AG09309 (cell line): ENCODE data around the gene GRID2.

Experiments used
- DNase-seq: peaks from one replicate; pipeline ENCODE4 v3.0.0-alpha.2; 2010; ENCODE audit warnings: low read depth
- H3K4me3 ChIP-seq: 2 replicates; pipeline ENCODE4 v1.5.1; 2011; ENCODE audit warnings: mild to moderate bottlenecking, low read depth, low read length, moderate library complexity; ENCODE audit not compliant: control insufficient read depth
- TF ChIP-seq, protein P1 (sequence below): IDR thresholded peaks from 2 replicates; pipeline ENCODE4 v1.5.1; 2011; ENCODE audit warnings: mild to moderate bottlenecking, low read depth, low read length, inconsistent platforms; ENCODE audit not compliant: insufficient read depth, control insufficient read depth; ENCODE audit errors: missing control alignments

GRID2 gene

DNA sequence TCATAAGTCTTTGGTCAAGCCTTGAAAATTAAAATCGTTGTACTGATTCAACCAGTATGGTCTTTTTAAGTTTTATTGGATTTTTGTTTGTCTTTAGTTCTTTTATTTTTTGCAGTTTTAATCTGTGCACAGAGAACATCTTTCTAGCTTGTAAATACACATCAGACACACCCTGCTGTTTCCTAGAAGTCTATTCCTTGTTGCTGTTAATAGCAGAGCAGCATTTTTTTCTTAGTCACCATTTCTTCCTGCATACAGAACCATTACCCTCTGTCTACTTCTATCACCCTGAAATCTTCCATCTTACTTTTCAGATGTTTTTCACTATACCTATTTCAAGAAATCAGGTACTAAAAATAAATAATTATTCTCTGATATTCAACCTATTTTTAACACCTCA is 375.4 kb downstream of the GRID2 start:
- DNase-seq: no peak
- TF ChIP-seq, protein P1, sequence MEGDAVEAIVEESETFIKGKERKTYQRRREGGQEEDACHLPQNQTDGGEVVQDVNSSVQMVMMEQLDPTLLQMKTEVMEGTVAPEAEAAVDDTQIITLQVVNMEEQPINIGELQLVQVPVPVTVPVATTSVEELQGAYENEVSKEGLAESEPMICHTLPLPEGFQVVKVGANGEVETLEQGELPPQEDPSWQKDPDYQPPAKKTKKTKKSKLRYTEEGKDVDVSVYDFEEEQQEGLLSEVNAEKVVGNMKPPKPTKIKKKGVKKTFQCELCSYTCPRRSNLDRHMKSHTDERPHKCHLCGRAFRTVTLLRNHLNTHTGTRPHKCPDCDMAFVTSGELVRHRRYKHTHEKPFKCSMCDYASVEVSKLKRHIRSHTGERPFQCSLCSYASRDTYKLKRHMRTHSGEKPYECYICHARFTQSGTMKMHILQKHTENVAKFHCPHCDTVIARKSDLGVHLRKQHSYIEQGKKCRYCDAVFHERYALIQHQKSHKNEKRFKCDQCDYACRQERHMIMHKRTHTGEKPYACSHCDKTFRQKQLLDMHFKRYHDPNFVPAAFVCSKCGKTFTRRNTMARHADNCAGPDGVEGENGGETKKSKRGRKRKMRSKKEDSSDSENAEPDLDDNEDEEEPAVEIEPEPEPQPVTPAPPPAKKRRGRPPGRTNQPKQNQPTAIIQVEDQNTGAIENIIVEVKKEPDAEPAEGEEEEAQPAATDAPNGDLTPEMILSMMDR: no peak
- no peak overlapping the region for H3K4me3 ChIP-seq

DNA sequence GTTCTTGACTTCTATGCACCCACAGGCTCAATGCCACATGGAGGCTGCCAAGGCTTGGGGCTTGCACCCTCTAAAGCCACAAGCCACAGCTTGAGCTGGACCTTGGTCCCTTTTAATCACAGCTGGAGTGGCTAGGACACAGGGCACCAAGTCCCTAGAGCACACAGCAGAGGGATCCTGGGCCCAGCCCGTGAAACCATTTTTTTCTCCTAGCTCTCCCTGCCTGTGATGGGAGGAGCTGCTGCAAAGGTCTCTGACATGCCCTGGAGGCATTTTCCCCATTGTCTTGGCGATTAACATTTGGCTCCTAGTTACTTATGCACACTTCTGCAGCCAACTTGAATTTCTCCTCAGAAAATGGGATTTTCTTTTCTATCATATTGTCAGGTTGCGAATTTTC is 410.9 kb downstream of the GRID2 start:
- TF ChIP-seq, protein P1: no peak
- no peak overlapping the region for H3K4me3 ChIP-seq
- no peak for DNase-seq

DNA sequence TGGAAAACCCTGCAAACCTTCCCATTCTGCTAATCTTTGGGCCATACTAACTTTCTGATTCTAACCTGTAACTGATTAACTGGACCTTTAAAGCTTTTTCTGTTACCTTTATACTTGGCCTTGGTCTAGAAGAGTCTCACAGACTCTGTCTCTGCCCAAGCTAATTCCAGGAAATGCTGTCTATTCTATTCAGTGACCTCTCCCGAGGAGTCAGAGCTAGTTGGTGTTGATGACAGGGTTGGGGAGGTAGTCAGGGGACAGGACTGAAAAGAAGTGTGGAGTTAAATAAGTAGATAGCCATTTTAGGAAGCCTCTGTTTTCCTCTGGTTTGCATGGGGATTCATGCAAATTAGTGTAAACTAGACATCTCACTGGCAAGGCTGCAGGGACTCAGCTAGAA is 429.5 kb downstream of the GRID2 start:
- DNase-seq: no peak
- TF ChIP-seq, protein P1: no peak
- no peak overlapping the region for H3K4me3 ChIP-seq

DNA sequence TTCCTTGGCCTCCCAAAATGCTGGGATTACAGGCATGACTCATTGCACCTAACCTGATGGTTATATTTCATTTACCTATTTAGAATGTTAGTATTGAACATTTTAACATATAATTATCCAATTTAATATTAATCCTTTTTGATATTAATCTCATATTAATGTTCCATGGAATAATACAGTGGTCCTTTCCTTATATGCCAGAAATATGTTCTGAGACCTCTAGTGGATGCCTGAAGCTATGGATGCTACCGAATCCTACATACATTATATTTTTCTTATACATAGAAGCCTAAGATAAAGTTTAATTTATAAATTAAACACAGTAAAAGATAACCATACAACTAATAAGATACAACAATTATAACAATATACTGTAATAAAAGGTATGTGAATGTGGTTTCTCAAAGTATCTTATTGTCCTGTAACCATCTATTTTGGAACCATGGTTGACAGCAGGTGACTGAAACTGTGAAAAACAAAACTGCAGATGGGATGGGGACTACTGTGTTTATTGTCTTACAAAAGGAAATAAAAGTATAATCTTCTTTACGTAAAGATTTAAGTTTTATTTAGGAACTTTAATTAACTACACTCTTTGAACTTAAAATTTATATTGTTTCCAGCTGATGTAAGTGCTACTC is 431.4 kb downstream of the GRID2 start:
- TF ChIP-seq, protein P1: no peak
- DNase-seq: no peak
- no peak overlapping the region for H3K4me3 ChIP-seq

DNA sequence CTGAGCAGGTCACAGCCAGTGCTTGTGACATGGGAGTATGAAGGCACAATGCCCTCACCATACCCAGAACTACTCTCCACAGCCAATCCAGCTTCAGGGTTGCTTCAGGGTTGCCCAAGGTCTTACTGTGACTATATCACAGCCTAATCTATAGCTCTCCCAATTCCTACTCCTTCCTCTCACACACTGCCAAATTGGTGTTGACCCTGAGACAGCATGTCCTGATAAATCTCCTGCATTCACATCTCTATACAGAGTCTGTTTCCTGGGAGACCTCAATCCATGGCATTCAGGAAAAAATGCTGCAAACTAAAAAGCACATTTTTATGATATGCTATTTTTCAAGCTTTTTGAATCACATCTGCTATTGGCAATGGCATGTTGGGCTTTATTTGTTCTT is 456.7 kb downstream of the GRID2 start:
- no peak overlapping the region for H3K4me3 ChIP-seq
- no peak for DNase-seq
- TF ChIP-seq, protein P1: no peak

DNA sequence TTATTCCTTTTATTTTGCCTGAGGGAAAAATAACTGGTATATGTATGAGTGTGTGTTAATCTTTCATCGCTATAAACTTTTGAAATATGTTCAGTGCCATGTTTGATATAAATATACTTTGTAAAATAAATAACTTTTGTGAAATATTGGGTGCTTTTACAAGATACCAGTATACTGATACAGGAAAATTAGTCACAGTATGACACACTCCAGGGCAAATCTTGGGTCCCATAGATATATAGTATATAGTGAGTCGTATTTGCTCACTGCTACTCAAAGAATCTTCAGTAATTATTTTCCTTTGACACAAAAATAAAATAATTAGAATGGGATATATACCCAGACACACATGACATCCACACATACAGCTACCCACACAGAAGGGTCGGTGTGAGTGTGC is 472.3 kb downstream of the GRID2 start:
- TF ChIP-seq, protein P1: no peak

More for the DNA sequence above, 472.3 kb downstream of the GRID2 start:
- no peak overlapping the region for H3K4me3 ChIP-seq
- no peak for DNase-seq
